GM19468 (cell line): ENCODE measurements around the gene KIF9.
"Not testable (repeated sequence)": the region's sequence is repeated elsewhere in the genome, so short reads cannot be mapped to it uniquely, and the experiment has no call there.

Experiments
- ATAC-seq: cut with Tn5 transposase; IDR thresholded peaks from one replicate; pipeline ENCODE4 v1.9.1; 2021; ENCODE audit warnings: mild to moderate bottlenecking, moderate library complexity, moderate number of reproducible peaks; ENCODE audit not compliant: unreplicated experiment; ENCODE audit errors: extremely low read depth

The KIF9 gene

GRCh38 chr3:47202542-47202941 lies 80.1 kb downstream of the KIF9 start:
- ATAC-seq: no peak

GRCh38 chr3:47197287-47197686 lies 85.3 kb downstream of the KIF9 start:
- ATAC-seq: no peak

- ATAC-seq: no peak
These were observed 87.6 kb downstream of the KIF9 start for GRCh38 chr3:47194994-47195393.

- no peak for ATAC-seq
These were observed 88.4 kb downstream of the KIF9 start for GRCh38 chr3:47193871-47194859.

GRCh38 chr3:47186285-47186684 lies 96.3 kb downstream of the KIF9 start:
- ATAC-seq: no peak

- not testable (repeated sequence) for ATAC-seq
These were observed 100.9 kb downstream of the KIF9 start for GRCh38 chr3:47181685-47182084.

GRCh38 chr3:47180011-47180410 lies 102.6 kb downstream of the KIF9 start:
- not testable (repeated sequence) for ATAC-seq
